Measurements from ENCODE around the gene VSX1. TPM values are rescaled to one million over a fixed set of nuclear protein-coding genes. Genes with fewer than 3 reads are reported as not detected.

Gene VSX1
- polyA plus RNA-seq, 1 donor = 0.03 TPM

DNA sequence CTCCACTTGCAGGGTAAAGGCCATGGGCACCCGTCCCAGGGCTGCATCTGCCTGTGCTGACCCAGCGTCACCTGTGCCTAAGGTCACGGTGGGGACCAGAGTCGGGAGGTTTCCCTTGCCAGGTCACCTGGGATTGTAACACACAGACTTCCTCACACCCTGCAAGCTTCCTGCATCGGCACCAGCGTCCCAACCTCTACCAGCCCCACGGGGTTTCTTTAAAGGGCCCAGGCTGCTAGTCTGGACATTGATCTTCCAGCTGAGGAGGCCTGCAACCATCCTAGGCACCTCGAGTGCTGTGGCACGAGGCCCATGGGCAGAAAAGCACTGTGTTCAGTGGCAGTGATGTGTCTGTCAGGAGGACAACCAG is 36.6 kb downstream of the VSX1 start:
- no CpG with 5 or more reads among the region's 9 CpGs for WGBS (ENCODE audit: insufficient coverage, low lambda C conversion rate)
- H3K27ac ChIP-seq (ENCODE audit: low read length) = no peak overlapping the region
- peaks cover 28% of the 10 kb centered on the region for H3K4me1 ChIP-seq (ENCODE audit: control insufficient read depth, insufficient read depth, low read length)
- H3K9me3 ChIP-seq (ENCODE audit: control insufficient read depth, low read depth, low read length) = no peaks in the 10 kb centered on the region
- peaks cover 65% of the 10 kb centered on the region for H3K36me3 ChIP-seq (ENCODE audit: control insufficient read depth, insufficient read depth, low read length)
- no peak for DNase-seq
- H3K4me3 ChIP-seq (ENCODE audit: low read length) = no peak overlapping the region
- H3K27me3 ChIP-seq (ENCODE audit: control insufficient read depth, insufficient read depth, low read length) = no peaks in the 10 kb centered on the region

DNA sequence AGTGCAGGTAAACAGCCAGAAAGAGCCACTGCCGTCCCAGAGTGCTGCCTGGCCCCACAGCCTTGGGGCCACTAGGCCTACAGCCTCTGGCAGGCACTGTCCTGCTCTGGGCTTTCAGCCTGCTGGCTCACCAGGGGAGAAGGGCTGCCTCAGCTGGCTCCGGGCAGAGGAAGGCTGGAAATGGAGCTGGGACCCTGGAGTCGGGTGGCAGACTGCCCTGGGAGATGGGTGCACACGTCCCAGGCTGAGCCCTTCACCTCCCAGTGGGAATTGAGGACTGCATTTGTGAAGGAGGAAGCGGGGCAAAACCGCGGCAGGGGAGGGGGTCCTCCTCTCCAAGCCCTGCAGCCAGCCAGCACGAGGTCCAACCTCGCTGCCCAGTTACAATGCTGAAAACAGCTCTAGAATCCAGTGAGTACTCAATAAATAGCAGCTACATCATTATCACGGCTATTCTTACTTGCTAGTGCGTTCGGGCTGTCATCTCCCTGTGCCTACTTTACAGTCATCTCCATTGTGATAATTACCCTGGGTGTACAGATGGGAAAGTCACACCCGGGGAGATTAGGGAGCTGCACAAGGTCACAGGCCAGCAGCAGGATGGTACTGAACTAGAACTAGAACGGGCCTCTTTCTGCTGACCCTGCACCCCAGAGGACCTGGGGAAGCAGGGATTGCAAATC is 37.1 kb downstream of the VSX1 start:
- Histone ChIP-seq H3K36me3 (ENCODE audit: control insufficient read depth, insufficient read depth, low read length) (peaks cover 63% of the 10 kb centered on the region), H3K9me3 (ENCODE audit: control insufficient read depth, low read depth, low read length) (no peaks in the 10 kb centered on the region), H3K4me1 (ENCODE audit: control insufficient read depth, insufficient read depth, low read length) (peaks cover 32% of the 10 kb centered on the region), H3K27me3 (ENCODE audit: control insufficient read depth, insufficient read depth, low read length) (no peaks in the 10 kb centered on the region), H3K4me3 (ENCODE audit: low read length) (no peak overlapping the region), H3K27ac (ENCODE audit: low read length) (no peak overlapping the region)
- 0% methylated on average over 1 of the region's 14 CpGs for WGBS (ENCODE audit: insufficient coverage, low lambda C conversion rate)
- DNase-seq = no peak

DNA sequence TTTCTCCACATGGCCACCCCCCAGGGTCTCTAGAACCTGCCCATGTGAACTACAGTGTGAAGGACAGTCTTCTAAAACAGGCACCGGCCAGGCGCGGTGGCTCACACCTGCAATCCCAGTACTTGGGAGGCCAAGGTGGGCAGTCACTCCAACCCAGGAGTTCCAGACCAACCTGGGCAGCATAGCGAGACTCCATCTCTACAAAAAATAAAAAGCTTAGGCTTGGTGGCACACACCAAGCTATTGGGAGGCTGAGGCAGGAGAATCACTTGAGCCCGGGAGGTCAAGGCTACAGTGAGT is 37.7 kb downstream of the VSX1 start:
- peaks cover 33% of the 10 kb centered on the region for H3K4me1 ChIP-seq (ENCODE audit: control insufficient read depth, insufficient read depth, low read length)
- DNase-seq = no peak
- H3K27me3 ChIP-seq (ENCODE audit: control insufficient read depth, insufficient read depth, low read length) = no peaks in the 10 kb centered on the region
- H3K36me3 ChIP-seq (ENCODE audit: control insufficient read depth, insufficient read depth, low read length) = peaks cover 58% of the 10 kb centered on the region
- no peak overlapping the region for H3K4me3 ChIP-seq (ENCODE audit: low read length)
- no peak overlapping the region for H3K27ac ChIP-seq (ENCODE audit: low read length)
- H3K9me3 ChIP-seq (ENCODE audit: control insufficient read depth, low read depth, low read length) = no peaks in the 10 kb centered on the region
- no CpG with 5 or more reads among the region's 5 CpGs for WGBS (ENCODE audit: insufficient coverage, low lambda C conversion rate)

DNA sequence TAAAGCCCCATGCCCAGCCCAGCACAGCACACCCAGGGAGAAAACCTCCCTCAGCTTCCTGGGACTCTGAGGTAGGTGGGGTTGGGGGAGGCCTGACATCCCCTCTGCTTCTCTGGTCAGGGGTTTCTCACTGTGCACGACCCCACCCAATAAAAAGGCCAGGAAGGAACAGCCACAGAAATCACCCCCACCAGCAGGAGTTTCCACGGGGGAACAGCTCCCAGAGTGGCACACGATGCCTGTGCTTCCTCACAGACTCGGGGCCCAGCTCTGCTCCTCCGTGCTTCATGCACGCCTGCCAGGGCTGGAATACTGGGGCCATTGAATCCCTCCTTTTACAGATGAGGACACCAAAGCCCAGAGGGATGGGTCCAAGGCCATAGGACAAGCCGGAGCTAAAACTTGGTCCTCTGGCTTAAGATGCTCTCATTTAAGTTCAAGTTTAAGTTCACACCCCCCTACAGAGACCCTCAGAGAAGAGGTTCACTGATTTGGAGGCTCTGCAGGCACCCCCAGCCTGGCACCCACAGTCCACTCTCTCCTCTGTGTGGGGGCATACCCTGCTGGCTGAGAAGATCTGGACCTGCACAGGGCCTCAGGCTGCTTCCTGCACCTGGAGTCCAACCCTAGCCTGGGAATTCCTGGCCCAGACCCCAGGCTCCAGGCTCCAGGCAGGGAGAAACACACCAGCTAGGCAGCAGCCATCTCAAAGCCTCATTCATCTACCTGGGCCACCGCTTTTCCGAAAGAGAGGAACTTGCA is 38.3 kb downstream of the VSX1 start:
- H3K4me1 ChIP-seq (ENCODE audit: control insufficient read depth, insufficient read depth, low read length) = peaks cover 38% of the 10 kb centered on the region
- H3K27ac ChIP-seq (ENCODE audit: low read length) = peak overlapping the region; percentile 11
- no CpG with 5 or more reads among the region's 9 CpGs for WGBS (ENCODE audit: insufficient coverage, low lambda C conversion rate)
- H3K9me3 ChIP-seq (ENCODE audit: control insufficient read depth, low read depth, low read length) = no peaks in the 10 kb centered on the region
- no peaks in the 10 kb centered on the region for H3K27me3 ChIP-seq (ENCODE audit: control insufficient read depth, insufficient read depth, low read length)
- DNase-seq = no peak
- H3K36me3 ChIP-seq (ENCODE audit: control insufficient read depth, insufficient read depth, low read length) = peaks cover 58% of the 10 kb centered on the region
- H3K4me3 ChIP-seq (ENCODE audit: low read length) = no peak overlapping the region

DNA sequence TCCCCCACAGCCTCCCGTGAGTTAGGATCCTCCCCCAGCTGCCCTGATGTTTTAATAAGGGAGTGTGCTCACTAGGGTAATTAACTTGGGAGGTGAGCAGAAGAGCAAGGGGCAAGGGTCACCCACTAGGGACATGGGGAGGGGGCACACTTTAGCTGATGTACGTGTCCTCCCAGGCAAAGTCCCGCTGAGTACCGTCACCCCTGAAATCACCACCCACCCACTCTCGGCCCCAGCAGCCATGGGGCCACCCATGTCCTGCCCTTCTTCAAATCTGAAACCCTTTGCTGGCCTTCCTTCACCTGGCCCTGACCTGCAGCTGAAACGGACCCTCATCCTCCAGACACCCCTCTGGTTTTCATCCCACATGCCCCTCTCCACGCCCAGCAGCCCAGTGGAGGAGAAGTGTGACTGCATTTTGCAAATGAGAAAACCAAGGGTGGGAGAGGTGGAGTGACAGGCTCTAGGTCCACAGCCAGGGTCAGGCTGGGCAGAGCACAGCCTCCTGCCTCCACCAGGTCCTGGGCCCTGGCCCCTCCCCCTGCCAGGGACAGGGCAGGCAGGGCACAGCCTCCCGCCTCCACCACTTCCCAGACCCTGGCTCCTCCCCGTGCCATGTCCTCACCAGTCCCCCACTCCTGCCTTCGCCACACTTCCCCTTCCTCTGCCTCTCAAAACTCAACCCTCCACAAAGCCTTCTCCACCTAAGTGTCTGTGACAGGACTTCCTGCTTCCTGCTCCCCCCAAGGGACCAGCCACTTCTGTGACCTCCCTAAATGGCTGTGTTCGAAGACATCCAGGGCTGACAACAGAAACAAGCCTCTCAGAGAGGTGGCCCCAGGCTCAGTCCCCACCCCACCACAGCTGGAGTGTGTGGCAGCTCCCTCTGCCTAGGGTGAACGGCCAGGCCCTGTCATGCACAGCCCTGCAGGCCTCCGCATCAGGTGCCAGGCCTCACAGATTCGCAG is 39.1 kb downstream of the VSX1 start:
- peaks cover 51% of the 10 kb centered on the region for H3K36me3 ChIP-seq (ENCODE audit: control insufficient read depth, insufficient read depth, low read length)
- H3K4me1 ChIP-seq (ENCODE audit: control insufficient read depth, insufficient read depth, low read length) = peaks cover 47% of the 10 kb centered on the region
- peak in 1 of 2 donors; percentile 30 for DNase-seq
- H3K4me3 ChIP-seq (ENCODE audit: low read length) = no peak overlapping the region
- WGBS (ENCODE audit: insufficient coverage, low lambda C conversion rate) = 83% methylated on average over 2 of the region's 14 CpGs
- H3K9me3 ChIP-seq (ENCODE audit: control insufficient read depth, low read depth, low read length) = no peaks in the 10 kb centered on the region
- peak overlapping the region; percentile 11 for H3K27ac ChIP-seq (ENCODE audit: low read length)
- H3K27me3 ChIP-seq (ENCODE audit: control insufficient read depth, insufficient read depth, low read length) = no peaks in the 10 kb centered on the region

DNA sequence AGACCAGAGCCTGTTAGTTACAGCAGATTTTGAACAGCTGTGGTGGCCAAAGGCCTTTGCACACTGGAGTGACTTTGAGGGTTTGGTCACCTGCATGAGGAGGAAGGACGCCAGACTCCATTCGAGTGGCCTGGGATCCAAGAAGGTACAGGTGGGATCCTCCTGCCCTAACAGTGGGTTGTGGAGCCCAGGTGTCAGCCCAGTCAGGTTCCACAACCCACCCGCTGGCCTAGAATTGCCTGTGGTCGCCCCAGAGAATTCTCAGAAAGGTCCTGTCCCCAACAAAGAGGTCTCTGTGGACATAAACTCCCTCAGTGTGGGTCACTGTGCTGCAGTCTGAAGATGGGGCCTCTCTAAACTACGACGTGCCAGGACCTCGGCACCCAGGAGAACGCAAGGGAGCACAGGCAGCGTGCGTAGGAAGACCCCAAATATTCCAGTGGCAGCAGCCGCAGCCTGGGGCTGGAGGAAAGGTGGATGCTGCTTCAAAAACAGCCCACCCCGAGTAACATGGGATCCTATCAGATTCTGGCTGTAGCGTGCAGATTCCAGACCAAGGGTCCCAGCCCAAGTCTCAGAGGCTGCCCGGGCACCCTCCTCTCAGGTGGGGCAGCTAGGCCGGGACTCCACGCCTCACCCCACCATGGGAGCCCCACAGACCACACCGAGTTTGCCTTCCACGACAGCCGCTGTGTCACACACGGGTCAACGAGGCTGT is 40.0 kb downstream of the VSX1 start:
- Histone ChIP-seq H3K4me3 (ENCODE audit: low read length) (no peak overlapping the region), H3K27ac (ENCODE audit: low read length) (no peak overlapping the region), H3K27me3 (ENCODE audit: control insufficient read depth, insufficient read depth, low read length) (no peaks in the 10 kb centered on the region), H3K4me1 (ENCODE audit: control insufficient read depth, insufficient read depth, low read length) (peaks cover 54% of the 10 kb centered on the region), H3K9me3 (ENCODE audit: control insufficient read depth, low read depth, low read length) (no peaks in the 10 kb centered on the region), H3K36me3 (ENCODE audit: control insufficient read depth, insufficient read depth, low read length) (peaks cover 46% of the 10 kb centered on the region)
- no CpG with 5 or more reads among the region's 21 CpGs for WGBS (ENCODE audit: insufficient coverage, low lambda C conversion rate)
- no peak for DNase-seq

DNA sequence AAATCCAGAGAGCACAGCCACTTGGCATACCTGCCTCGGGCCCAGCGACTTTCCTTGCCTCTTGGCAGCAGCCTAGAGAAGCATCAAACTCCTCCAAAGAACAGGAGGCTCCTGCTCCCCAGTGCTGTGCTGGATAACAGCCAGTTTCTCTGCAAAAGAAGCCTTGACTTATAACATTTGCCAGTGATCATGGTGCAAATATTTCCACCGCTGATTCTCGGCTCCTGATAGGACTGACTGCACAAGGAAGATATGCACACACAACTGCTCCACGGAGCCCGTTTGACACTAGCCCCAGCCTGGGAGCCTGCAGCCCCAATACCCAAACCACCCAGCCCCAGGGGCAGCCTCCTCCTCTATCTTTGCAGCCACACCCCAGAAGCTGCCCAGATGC is 41.5 kb downstream of the VSX1 start:
- peaks cover 36% of the 10 kb centered on the region for H3K36me3 ChIP-seq (ENCODE audit: control insufficient read depth, insufficient read depth, low read length)
- H3K9me3 ChIP-seq (ENCODE audit: control insufficient read depth, low read depth, low read length) = no peaks in the 10 kb centered on the region
- H3K4me3 ChIP-seq (ENCODE audit: low read length) = no peak overlapping the region
- peaks cover 54% of the 10 kb centered on the region for H3K4me1 ChIP-seq (ENCODE audit: control insufficient read depth, insufficient read depth, low read length)
- H3K27ac ChIP-seq (ENCODE audit: low read length) = peak overlapping the region; percentile 63
- no CpG with 5 or more reads among the region's 6 CpGs for WGBS (ENCODE audit: insufficient coverage, low lambda C conversion rate)
- peak in 1 of 2 donors; percentile 35 for DNase-seq
- no peaks in the 10 kb centered on the region for H3K27me3 ChIP-seq (ENCODE audit: control insufficient read depth, insufficient read depth, low read length)

DNA sequence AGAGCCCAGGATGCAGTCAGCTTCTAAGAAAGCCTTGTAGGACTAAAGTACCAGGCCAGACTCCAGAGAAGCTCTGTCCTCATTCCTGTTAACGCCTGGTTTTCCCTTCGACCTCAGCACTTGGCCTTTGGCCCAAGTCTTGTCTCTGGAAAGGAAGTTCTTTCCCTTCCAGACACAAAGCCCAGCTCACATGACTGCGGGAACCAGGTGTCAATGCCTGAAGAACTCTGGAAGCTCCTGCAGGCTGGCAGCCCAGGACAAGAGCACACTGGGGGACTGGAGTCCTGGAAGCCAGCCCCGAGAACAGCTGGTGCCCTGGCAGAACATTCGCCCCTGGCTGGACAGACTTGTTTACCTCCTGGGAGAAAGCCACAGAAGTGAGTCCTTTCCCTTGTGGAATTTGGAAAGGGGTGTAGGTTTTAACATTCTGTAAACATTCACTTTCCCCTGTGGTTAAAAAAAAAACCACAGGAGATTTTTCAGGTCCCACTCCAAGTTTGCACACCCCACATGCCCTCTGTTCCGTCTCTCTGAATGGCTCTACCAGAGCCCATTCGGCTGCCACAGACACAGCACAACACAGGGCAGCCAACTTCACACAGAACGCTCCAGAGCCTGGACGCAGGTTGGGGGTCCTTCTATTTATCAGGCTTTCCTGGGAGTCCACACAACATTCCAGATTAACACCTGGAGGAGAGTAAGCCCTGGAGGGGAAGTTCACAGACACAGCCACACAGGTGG is 42.1 kb downstream of the VSX1 start:
- no CpG with 5 or more reads among the region's 9 CpGs for WGBS (ENCODE audit: insufficient coverage, low lambda C conversion rate)
- peaks cover 54% of the 10 kb centered on the region for H3K4me1 ChIP-seq (ENCODE audit: control insufficient read depth, insufficient read depth, low read length)
- H3K27ac ChIP-seq (ENCODE audit: low read length) = peak overlapping the region; percentile 63
- H3K36me3 ChIP-seq (ENCODE audit: control insufficient read depth, insufficient read depth, low read length) = peaks cover 31% of the 10 kb centered on the region
- DNase-seq = peak; percentile 85 to 90
- no peaks in the 10 kb centered on the region for H3K27me3 ChIP-seq (ENCODE audit: control insufficient read depth, insufficient read depth, low read length)
- H3K9me3 ChIP-seq (ENCODE audit: control insufficient read depth, low read depth, low read length) = no peaks in the 10 kb centered on the region
- no peak overlapping the region for H3K4me3 ChIP-seq (ENCODE audit: low read length)

DNA sequence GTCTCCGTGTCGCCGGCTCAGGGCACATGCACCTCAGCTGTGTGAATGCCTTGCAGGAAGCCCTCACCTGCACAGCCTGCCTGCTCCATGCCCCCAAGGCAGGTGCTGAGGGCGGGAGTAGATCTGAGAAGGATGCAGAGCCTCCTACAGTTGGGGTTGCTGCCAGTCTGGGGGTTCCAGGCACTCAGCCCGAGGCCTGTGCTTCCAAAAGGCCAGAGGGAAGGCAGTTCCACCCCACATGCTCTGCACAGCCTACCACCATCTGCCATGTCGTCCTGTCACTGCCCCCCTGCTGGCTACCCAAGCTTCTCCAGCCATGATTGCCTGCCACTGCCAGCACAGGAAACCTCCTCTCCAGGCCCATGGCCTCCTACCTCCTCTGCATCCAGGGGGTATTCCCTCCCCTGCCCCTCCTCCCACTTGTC is 43.3 kb downstream of the VSX1 start:
- no peaks in the 10 kb centered on the region for H3K9me3 ChIP-seq (ENCODE audit: control insufficient read depth, low read depth, low read length)
- no peak for DNase-seq
- peaks cover 61% of the 10 kb centered on the region for H3K4me1 ChIP-seq (ENCODE audit: control insufficient read depth, insufficient read depth, low read length)
- H3K27ac ChIP-seq (ENCODE audit: low read length) = no peak overlapping the region
- no peaks in the 10 kb centered on the region for H3K27me3 ChIP-seq (ENCODE audit: control insufficient read depth, insufficient read depth, low read length)
- H3K36me3 ChIP-seq (ENCODE audit: control insufficient read depth, insufficient read depth, low read length) = peaks cover 18% of the 10 kb centered on the region
- no peak overlapping the region for H3K4me3 ChIP-seq (ENCODE audit: low read length)
- no CpG with 5 or more reads among the region's 6 CpGs for WGBS (ENCODE audit: insufficient coverage, low lambda C conversion rate)
